GM12892 (cell line): ENCODE data around the gene WIPF2.

ENCODE experiments used
- POLR2A ChIP-seq: IDR thresholded peaks from 2 replicates; pipeline ENCODE4 v1.6.1; 2011; ENCODE audit warnings: low read depth, low read length, control low read depth
- POLR2AphosphoS5 ChIP-seq: IDR thresholded peaks from 2 replicates; pipeline ENCODE4 v1.6.1; 2011; ENCODE audit warnings: low read depth, low read length, control low read depth
- TAF1 ChIP-seq: IDR thresholded peaks from 2 replicates; pipeline ENCODE4 v1.6.1; 2011; ENCODE audit warnings: low read depth, mild to moderate bottlenecking, control low read depth, low read length, borderline replicate concordance

GRCh38 chr17:40327244-40327729, 108.2 kb downstream of the WIPF2 start:
- no peak for TF ChIP-seq POLR2A
- TF ChIP-seq TAF1: no peak
- TF ChIP-seq POLR2AphosphoS5: no peak
